ENCODE results near the gene CYBC1. TPM values are rescaled to one million over a fixed set of nuclear protein-coding genes. Genes with fewer than 3 reads are reported as not detected.

The CYBC1 gene
- total and polyA plus RNA-seq, 2 of the 8 experiments (the other 6 are each of a cell fraction or from before 2014, with no cell fraction given): 74.6 to 81.4 TPM

DNA sequence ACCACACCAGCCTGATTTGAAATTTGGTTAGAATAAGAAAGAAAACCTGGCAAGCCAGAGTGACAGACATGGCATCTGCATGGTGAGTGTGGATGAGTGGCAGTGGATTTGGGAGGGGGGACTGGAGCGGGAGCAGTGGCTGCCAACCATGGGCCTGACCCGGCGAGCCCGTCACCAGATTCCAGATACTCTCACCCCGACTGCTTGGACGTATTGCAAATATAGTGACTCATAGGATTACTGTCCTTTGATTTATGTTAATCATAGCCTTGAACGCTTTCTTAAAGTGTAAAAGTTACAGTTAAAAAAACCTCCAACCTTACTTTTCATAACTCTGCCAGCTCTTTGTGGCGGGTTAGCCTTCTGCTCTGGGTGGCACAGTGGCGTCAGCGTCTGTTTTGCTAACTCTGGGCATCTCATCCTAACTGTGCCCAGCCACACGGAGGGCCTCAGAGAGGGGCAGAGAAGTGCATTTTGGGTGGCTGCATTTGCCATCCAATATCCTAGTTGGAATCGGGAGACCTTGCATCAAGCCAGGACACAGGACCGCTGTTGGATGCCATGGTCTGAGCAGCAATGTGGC, 42.2 kb upstream of the CYBC1 start:
- Histone ChIP-seq H3K9me3 (ENCODE audit: insufficient read depth in 2 of 2, low read depth in 1 of 2, low read length in 1 of 2) (no peaks in the 10 kb centered on the region), H3K4ac (replicated peaks; ENCODE audit: insufficient read length, low read depth, low read length) (no peak overlapping the region), H3K79me1 (ENCODE audit: low read depth, low read length) (no peaks in the 10 kb centered on the region), H2BK5ac (ENCODE audit: low read depth, low read length) (no peak overlapping the region), H4K91ac (replicated peaks; ENCODE audit: insufficient read length, low read length) (no peak overlapping the region), H2AK5ac (ENCODE audit: low read depth, low read length) (no peak overlapping the region), H4K8ac (ENCODE audit: extremely low read depth, insufficient read depth, low read length) (no peak overlapping the region), H2BK120ac (replicated peaks; ENCODE audit: low read depth, low read length) (no peak overlapping the region), H4K5ac (ENCODE audit: insufficient read length, low read depth, low read length) (no peak overlapping the region), H3K4me1 (replicated peaks in 1 of 4; ENCODE audit: control insufficient read depth in 3 of 4, insufficient read depth in 4 of 4, low read length in 3 of 4) (peaks cover 0 to 19% (median 9%) of the 10 kb centered on the region in 4 experiments; a peak in 6 of 7 replicates), H3K4me3 (ENCODE audit: extremely low read depth in 1 of 4, insufficient read depth in 2 of 4, low read depth in 3 of 4, low read length in 4 of 4) (no peak overlapping the region), H2AFZ (ENCODE audit: low read length) (no peak overlapping the region), H3K36me3 (ENCODE audit: control insufficient read depth in 2 of 4, insufficient read depth in 4 of 4, low read length in 3 of 4) (peaks cover 0 to 6% (median 4%) of the 10 kb centered on the region in 4 experiments; a peak in 3 of 8 replicates), H2BK15ac (ENCODE audit: low read length) (no peak overlapping the region), H3K79me2 (ENCODE audit: control insufficient read depth in 1 of 2, insufficient read depth in 2 of 2, low read length in 2 of 2) (no peaks in the 10 kb centered on the region), H3K27ac (ENCODE audit: low read depth, low read length) (no peak overlapping the region), H4K20me1 (replicated peaks in 1 of 2; ENCODE audit: control insufficient read depth in 1 of 2, insufficient read depth in 2 of 2, low read length in 2 of 2) (peaks cover 0 to 1% of the 10 kb centered on the region in 2 experiments), H3K27me3 (replicated peaks in 1 of 4; ENCODE audit: control insufficient read depth in 3 of 4, extremely low read depth in 1 of 4, insufficient read depth in 3 of 4, low read length in 3 of 4) (peaks cover 2 to 19% (median 12%) of the 10 kb centered on the region in 4 experiments; a peak in 6 of 7 replicates), H3K56ac (replicated peaks; ENCODE audit: insufficient read length, low read depth, low read length) (no peak overlapping the region), H3K9ac (replicated peaks in 1 of 4; ENCODE audit: extremely low read depth in 1 of 4, low read depth in 3 of 4, low read length in 3 of 4) (no peak overlapping the region), H3K23ac (ENCODE audit: insufficient read length) (no peak overlapping the region), H2BK12ac (ENCODE audit: low read depth, low read length) (no peak overlapping the region), H3K23me2 (ENCODE audit: low read depth, low read length) (peaks cover 8% of the 10 kb centered on the region; the same call in 1 of the 2 replicates), H3K18ac (ENCODE audit: extremely low read depth, low read length) (no peak overlapping the region), H3K4me2 (ENCODE audit: insufficient read depth in 1 of 2, low read depth in 2 of 2, low read length in 2 of 2) (no peak overlapping the region), H2BK20ac (ENCODE audit: low read length) (0 out of 2 replicates have a peak overlapping the region, but pooled peaks have one; percentile 34), H3K14ac (ENCODE audit: insufficient read length) (no peak overlapping the region)
- no peak for DNase-seq (ENCODE audit: low read depth in 1 of 2, low spot score in 2 of 2)
- no peak for FAIRE-seq
- 96% methylated on average over 13 of the region's 13 CpGs; no CpG with 5 or more reads in 1 of the 2 experiments for WGBS, 2 experiments (ENCODE audit: extremely low coverage in 1 of 2, insufficient coverage in 1 of 2, insufficient read length in 1 of 2, insufficient replicate concordance in 2 of 2, low coverage in 1 of 2, low lambda C conversion rate in 2 of 2, missing lambda C conversion rate in 1 of 2)
- ChIA-PET CTCF (ENCODE audit: partially characterized antibody) (interaction anchor here (1.0 to 3.7 kb wide), 7 partner anchors 10 to 61 kb away, joined by 3 to 20 read pairs (median 5); no protein-coding TSS in a partner anchor), POLR2A (ENCODE audit: partially characterized antibody) (interaction anchor here (2.1 kb wide), 1 partner anchor 12 kb away, joined by 7 read pairs; no protein-coding TSS in a partner anchor)
- TF ChIP-seq, protein P1, sequence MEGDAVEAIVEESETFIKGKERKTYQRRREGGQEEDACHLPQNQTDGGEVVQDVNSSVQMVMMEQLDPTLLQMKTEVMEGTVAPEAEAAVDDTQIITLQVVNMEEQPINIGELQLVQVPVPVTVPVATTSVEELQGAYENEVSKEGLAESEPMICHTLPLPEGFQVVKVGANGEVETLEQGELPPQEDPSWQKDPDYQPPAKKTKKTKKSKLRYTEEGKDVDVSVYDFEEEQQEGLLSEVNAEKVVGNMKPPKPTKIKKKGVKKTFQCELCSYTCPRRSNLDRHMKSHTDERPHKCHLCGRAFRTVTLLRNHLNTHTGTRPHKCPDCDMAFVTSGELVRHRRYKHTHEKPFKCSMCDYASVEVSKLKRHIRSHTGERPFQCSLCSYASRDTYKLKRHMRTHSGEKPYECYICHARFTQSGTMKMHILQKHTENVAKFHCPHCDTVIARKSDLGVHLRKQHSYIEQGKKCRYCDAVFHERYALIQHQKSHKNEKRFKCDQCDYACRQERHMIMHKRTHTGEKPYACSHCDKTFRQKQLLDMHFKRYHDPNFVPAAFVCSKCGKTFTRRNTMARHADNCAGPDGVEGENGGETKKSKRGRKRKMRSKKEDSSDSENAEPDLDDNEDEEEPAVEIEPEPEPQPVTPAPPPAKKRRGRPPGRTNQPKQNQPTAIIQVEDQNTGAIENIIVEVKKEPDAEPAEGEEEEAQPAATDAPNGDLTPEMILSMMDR (IDR thresholded peaks at IDR 0.05; ENCODE audit: control extremely low read depth in 1 of 3, insufficient read depth in 1 of 3, low read depth in 1 of 3, low read length in 3 of 3): no peak
- TF ChIP-seq CBX8 (IDR thresholded peaks at IDR 0.05; ENCODE audit: borderline replicate concordance, low read depth, low read length) (no peak), NANOG (IDR thresholded peaks at IDR 0.05; ENCODE audit: insufficient read depth, low read depth, low read length, poor library complexity, severe bottlenecking) (no peak), TEAD4 (IDR thresholded peaks at IDR 0.05; ENCODE audit: low read depth, low read length) (no peak), SIRT6 (IDR thresholded peaks at IDR 0.05; ENCODE audit: low read length) (no peak), JUND (IDR thresholded peaks at IDR 0.05; ENCODE audit: low read length) (no peak), ZNF274 (IDR thresholded peaks at IDR 0.05; ENCODE audit: borderline replicate concordance, extremely low read depth, low read length) (no peak), SIN3A (conservative IDR thresholded peaks at IDR 0.05 in 1 of 2, IDR thresholded peaks at IDR 0.05 in 1 of 2; ENCODE audit: low read depth in 1 of 2, low read length in 2 of 2) (no peak), CTBP2 (IDR thresholded peaks at IDR 0.05; ENCODE audit: borderline replicate concordance, insufficient read depth, insufficient read length, low read length) (no peak)

All from H1 (cell line).